GM18868 (cell line): Measurements from ENCODE around the gene MVD.

Source experiments
- ATAC-seq: cut with Tn5 transposase; IDR thresholded peaks from one replicate; pipeline ENCODE4 v1.9.1; 2021; ENCODE audit warnings: mild to moderate bottlenecking, moderate library complexity; ENCODE audit not compliant: unreplicated experiment

Gene MVD

GRCh38 chr16:88656291-88656980, 6.5 kb downstream of the MVD start:
- ATAC-seq = no peak

- ATAC-seq = no peak
Measured at GRCh38 chr16:88655733-88656281, 7.1 kb downstream of the MVD start.

GRCh38 chr16:88655053-88655732, 7.7 kb downstream of the MVD start:
- no peak for ATAC-seq

GRCh38 chr16:88654363-88655052, 8.4 kb downstream of the MVD start:
- no peak for ATAC-seq

GRCh38 chr16:88653596-88654362, 9.1 kb downstream of the MVD start:
- ATAC-seq = no peak

- ATAC-seq = no peak
Measured at GRCh38 chr16:88653101-88653500, 9.8 kb downstream of the MVD start.

- no peak for ATAC-seq
Measured at GRCh38 chr16:88652762-88653063, 10.2 kb downstream of the MVD start.

GRCh38 chr16:88651989-88652761, 10.7 kb downstream of the MVD start:
- ATAC-seq = no peak

- ATAC-seq = peak; percentile 79
Measured at GRCh38 chr16:88651276-88651988, 11.5 kb downstream of the MVD start.

GRCh38 chr16:88650749-88651275, 12.1 kb downstream of the MVD start, which contains the start of gene CYBA:
Gene CYBA, minus strand, starts transcription at chr16:88651053. Its CDS starts 40 bp downstream, at chr16:88651013.
- ATAC-seq = peak; percentile 74

GRCh38 chr16:88649924-88650748, 12.8 kb downstream of the MVD start:
- ATAC-seq = no peak

- no peak for ATAC-seq
Measured at GRCh38 chr16:88649195-88649923, 13.5 kb downstream of the MVD start.

- ATAC-seq = no peak
Measured at GRCh38 chr16:88647178-88648070, 15.5 kb downstream of the MVD start.

GRCh38 chr16:88646345-88647034, 16.4 kb downstream of the MVD start:
- ATAC-seq = no peak

- ATAC-seq = no peak
Measured at GRCh38 chr16:88645941-88646340, 16.9 kb downstream of the MVD start.

- no peak for ATAC-seq
Measured at GRCh38 chr16:88645455-88645854, 17.4 kb downstream of the MVD start.

GRCh38 chr16:88643644-88643932, 19.3 kb downstream of the MVD start:
- ATAC-seq = no peak
